ENCODE results near the gene TCP11L2. TPM values are rescaled to one million over a fixed set of nuclear protein-coding genes. Genes with fewer than 3 reads are reported as not detected.

TCP11L2 gene
- total RNA-seq, 1 donor from 2014 or later = 126 TPM

DNA sequence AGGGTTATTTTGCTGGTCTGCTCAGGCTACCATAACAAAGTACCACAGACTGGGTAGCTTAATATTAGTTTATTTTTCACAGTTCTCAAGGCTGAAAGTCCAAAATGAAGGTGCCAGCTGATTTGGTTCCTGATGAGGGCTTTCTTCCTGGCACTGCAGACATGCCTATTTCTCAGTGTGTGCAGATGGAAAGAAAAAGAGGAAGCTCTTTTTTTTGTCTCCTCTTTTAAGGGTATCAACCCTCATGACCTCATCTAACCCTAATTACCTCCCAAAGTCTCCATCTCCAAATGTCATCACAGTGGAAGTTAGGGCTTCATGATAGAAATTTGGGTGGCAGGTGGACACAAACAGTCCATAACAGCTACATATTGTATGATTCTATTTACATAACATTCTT is 30.0 kb downstream of the TCP11L2 start:
- Histone ChIP-seq H3K36me3 (peaks cover 97% of the 10 kb centered on the region), H3K4me1 (peaks cover 65% of the 10 kb centered on the region), H3K4me3 (no peak overlapping the region), H3K27me3 (ENCODE audit: low read depth) (no peaks in the 10 kb centered on the region), H3K27ac (replicated peaks) (no peak overlapping the region), H3K9me3 (replicated peaks) (no peaks in the 10 kb centered on the region)
- no peak for DNase-seq
- TF ChIP-seq, protein P1, sequence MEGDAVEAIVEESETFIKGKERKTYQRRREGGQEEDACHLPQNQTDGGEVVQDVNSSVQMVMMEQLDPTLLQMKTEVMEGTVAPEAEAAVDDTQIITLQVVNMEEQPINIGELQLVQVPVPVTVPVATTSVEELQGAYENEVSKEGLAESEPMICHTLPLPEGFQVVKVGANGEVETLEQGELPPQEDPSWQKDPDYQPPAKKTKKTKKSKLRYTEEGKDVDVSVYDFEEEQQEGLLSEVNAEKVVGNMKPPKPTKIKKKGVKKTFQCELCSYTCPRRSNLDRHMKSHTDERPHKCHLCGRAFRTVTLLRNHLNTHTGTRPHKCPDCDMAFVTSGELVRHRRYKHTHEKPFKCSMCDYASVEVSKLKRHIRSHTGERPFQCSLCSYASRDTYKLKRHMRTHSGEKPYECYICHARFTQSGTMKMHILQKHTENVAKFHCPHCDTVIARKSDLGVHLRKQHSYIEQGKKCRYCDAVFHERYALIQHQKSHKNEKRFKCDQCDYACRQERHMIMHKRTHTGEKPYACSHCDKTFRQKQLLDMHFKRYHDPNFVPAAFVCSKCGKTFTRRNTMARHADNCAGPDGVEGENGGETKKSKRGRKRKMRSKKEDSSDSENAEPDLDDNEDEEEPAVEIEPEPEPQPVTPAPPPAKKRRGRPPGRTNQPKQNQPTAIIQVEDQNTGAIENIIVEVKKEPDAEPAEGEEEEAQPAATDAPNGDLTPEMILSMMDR (IDR thresholded peaks at IDR 0.05; ENCODE audit: borderline replicate concordance) = no peak
- intact Hi-C loops (cut with micrococcal nuclease) = no loop called here

DNA sequence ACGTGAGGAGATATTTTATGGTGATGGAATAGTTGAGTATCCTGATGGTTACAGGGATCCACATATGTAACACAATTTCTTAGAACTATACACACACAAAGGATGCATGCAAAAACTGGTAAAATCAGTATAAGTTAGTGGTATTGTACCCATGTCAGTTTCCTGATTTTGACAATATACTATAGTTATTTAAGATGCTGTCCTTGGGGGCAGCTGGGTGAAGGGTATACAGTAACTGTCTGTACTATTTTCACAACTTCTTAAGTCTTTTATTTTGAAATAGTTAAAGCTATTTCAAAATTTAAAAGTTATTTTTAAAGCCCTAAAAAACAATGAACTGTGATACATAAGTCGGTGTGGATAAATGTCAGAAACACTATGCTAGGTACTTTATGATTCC is 30.5 kb downstream of the TCP11L2 start:
- intact Hi-C loops (cut with micrococcal nuclease) = no loop called here
- no peaks in the 10 kb centered on the region for H3K27me3 ChIP-seq (ENCODE audit: low read depth)
- no peak overlapping the region for H3K4me3 ChIP-seq
- no peak overlapping the region for H3K27ac ChIP-seq (replicated peaks)
- H3K9me3 ChIP-seq (replicated peaks) = no peaks in the 10 kb centered on the region
- peaks cover 98% of the 10 kb centered on the region for H3K36me3 ChIP-seq
- H3K4me1 ChIP-seq = peaks cover 63% of the 10 kb centered on the region
- TF ChIP-seq, protein P1 (IDR thresholded peaks at IDR 0.05; ENCODE audit: borderline replicate concordance) = no peak
- DNase-seq = no peak

DNA sequence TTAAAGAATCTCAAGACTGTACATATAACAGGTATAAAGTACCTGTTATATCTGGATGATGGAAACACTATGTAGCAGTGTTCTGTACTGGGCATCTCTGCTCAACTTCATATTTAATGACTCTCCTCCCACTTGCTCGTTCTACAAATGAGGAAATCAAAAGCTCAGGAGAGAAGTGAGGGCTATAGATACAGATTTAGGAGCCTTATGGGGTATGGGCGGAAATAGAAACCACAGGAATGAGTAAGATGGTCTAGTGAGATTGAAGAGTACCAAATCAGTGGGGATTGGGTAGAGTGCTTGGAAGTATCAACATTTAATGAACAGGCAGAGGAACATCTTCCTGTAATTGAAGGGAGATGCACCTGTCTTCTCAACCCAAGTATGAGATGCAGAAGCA is 31.2 kb downstream of the TCP11L2 start:
- Histone ChIP-seq H3K9me3 (replicated peaks) (no peaks in the 10 kb centered on the region), H3K36me3 (peaks cover 99% of the 10 kb centered on the region), H3K27ac (replicated peaks) (no peak overlapping the region), H3K27me3 (ENCODE audit: low read depth) (no peaks in the 10 kb centered on the region), H3K4me1 (peaks cover 59% of the 10 kb centered on the region), H3K4me3 (no peak overlapping the region)
- TF ChIP-seq, protein P1 (IDR thresholded peaks at IDR 0.05; ENCODE audit: borderline replicate concordance) = no peak
- intact Hi-C loops (cut with micrococcal nuclease) = no loop called here
- no peak for DNase-seq

DNA sequence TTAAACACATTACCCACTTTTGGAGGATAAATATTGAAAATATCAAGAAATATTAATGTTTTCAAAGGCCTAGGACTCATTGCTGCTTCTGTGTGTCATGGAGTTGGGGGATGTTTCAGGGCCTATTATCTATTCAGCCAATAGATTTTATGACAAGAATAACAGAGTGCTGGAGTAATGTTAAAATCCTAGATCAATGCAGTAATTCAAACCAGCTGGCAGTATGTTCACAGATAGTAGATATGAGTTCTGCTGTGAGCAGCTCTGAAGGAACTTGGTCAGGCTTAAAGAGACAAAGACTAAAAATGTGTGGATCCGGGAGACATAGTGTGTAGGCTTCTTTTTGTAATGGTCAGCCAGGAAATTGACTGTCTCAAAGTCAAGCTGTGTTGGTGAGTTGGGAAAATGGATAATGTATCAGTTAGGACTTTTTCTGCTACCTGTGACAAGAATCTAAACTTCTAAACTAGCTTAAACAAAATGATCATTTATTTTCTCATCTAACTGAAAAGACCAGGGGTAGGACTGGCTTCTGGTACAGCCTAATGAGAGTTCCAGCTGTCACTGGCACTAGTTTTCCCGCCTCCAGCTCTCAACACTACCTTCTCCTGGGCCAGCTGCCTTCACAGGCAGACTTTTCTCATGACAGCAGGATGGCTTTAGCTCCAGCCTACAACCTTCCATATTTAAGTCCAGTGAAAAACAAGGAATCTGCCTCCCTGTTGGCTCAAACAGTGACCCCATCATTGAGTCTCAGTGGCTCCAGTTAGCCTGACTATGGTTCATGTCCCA is 38.7 kb downstream of the TCP11L2 start:
- intact Hi-C loops (cut with micrococcal nuclease) = no loop called here
- Histone ChIP-seq H3K27me3 (ENCODE audit: low read depth) (no peaks in the 10 kb centered on the region), H3K4me3 (no peak overlapping the region), H3K9me3 (replicated peaks) (no peaks in the 10 kb centered on the region), H3K27ac (replicated peaks) (peak overlapping the region; percentile 87), H3K4me1 (peaks cover 88% of the 10 kb centered on the region), H3K36me3 (peaks cover 58% of the 10 kb centered on the region)
- no peak for DNase-seq
- TF ChIP-seq, protein P1 (IDR thresholded peaks at IDR 0.05; ENCODE audit: borderline replicate concordance) = no peak

DNA sequence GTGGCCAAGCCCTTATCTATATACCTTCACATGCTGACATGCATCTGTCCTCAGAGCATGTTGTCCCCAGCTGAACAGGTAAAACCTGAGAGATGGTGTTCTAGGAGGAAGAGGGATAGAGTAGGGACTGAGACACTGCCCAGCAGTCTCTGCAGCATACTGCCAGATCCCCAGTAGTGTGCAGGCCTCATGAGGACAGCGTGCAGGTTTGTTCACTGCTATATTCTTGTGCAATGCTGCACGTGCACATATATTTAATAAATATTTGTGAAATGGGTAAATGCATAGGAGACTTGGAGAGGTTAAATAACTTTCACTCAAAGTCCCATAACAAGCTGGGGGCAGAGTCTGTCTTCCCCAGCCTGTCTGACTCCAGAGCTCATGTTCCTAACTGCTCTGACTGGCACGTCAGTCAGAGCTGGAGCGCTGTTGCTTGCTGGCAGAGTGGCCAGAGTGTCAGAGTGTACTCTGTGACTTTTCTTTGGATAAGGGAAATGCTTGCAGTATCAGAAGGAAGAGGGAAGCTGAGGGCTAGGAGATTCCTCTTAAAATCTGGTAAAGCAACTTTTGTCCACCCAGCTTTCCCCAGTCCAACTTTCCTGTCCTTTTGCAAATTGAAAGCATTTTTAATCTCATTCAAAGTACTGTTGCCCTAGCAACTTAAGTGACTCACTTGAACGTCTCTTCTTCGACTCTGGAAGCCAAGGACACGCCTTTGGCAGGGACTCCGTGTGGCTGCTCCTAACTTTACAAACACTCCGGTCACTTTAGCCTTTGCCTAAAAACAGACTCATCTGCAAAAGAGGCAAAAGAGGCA is 40.1 kb downstream of the TCP11L2 start:
- intact Hi-C loops (cut with micrococcal nuclease) = no loop called here
- peak overlapping the region; percentile 41 for H3K4me3 ChIP-seq
- H3K36me3 ChIP-seq = peaks cover 58% of the 10 kb centered on the region

More for the DNA sequence above, 40.1 kb downstream of the TCP11L2 start:
- peaks cover 74% of the 10 kb centered on the region for H3K4me1 ChIP-seq
- no peaks in the 10 kb centered on the region for H3K9me3 ChIP-seq (replicated peaks)
- H3K27ac ChIP-seq (replicated peaks) = peak overlapping the region; percentile 87
- TF ChIP-seq, protein P1 (IDR thresholded peaks at IDR 0.05; ENCODE audit: borderline replicate concordance) = no peak
- DNase-seq = peak; percentile 80
- H3K27me3 ChIP-seq (ENCODE audit: low read depth) = no peaks in the 10 kb centered on the region

All from left ventricle myocardium inferior (tissue), 1 donor.